Measurements from ENCODE around the gene AP5Z1.

Gene AP5Z1

DNA sequence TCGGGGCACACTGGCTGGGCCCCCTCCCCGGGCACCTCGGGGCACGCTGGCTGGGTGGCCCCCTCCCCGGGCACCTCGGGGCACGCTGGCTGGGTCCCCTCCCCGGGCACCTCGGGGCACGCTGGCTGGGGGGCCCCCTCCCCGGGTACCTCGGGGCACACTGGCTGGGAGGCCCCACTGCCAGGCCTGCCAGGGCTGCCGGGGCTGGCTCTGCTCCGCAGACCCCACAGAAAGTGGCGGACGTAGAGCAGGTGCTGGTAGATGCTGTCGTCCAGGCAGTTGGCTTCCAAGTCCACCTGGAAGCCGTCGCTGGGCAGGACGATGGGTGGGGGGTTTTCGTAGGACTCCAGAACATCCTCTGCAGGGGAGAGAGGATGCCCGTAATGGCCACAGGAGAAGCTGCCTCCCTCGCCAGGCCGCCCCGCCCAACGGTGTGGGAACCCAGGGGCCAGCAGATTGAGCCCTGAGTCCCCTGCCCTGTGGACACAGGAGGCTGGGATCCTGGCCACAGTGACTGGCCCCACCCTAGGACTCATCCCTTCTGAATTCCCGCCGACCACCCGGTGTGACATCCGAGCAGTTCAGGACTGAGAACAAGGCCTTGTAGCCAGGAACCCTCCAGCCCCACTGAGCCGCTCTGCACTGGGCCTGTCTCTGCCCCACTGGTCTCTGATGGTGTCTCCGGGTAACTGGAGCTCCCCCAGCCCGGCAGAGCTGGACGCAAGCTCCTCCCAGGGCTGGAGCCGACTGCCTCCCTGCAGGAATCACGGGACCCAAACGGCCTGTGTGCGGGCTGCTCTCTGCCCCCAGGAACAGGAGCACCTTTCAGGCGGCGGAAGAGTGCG lies 28.2 kb downstream of the AP5Z1 start:
- H3F3A ChIP-seq (ENCODE audit: insufficient read depth, low read length) = no peaks in the 10 kb centered on the region
- no peaks in the 10 kb centered on the region for H3K4me1 ChIP-seq (ENCODE audit: insufficient read depth, low read length, severe bottlenecking)
- H2AFZ ChIP-seq (ENCODE audit: low read length) = no peak overlapping the region
- H3K9ac ChIP-seq (ENCODE audit: low read length) = no peak overlapping the region
- no peaks in the 10 kb centered on the region for H3K79me2 ChIP-seq (ENCODE audit: insufficient read depth, low read length)
- H3K27ac ChIP-seq (ENCODE audit: low read depth, low read length, poor library complexity, severe bottlenecking) = no peak overlapping the region
- H3K9me3 ChIP-seq (ENCODE audit: low read length) = no peaks in the 10 kb centered on the region
- H3K4me3 ChIP-seq (ENCODE audit: low read depth, low read length, poor library complexity, severe bottlenecking) = no peak overlapping the region
- no peaks in the 10 kb centered on the region for H4K20me1 ChIP-seq (ENCODE audit: insufficient read depth, low read length)
- H3K36me3 ChIP-seq (ENCODE audit: insufficient read depth, low read length) = no peaks in the 10 kb centered on the region
- H3K27me3 ChIP-seq (ENCODE audit: insufficient read depth, low read length) = 0 out of 2 replicates have a peak, but pooled peaks cover 4% of the 10 kb centered on the region
- H3K9me2 ChIP-seq (ENCODE audit: low read depth, low read length) = no peaks in the 10 kb centered on the region
- H3K4me2 ChIP-seq (ENCODE audit: low read length) = no peak overlapping the region
- TF ChIP-seq EZH2 (IDR thresholded peaks at IDR 0.05; ENCODE audit: borderline replicate concordance, low read length) = no peak
- TF ChIP-seq, protein P1, sequence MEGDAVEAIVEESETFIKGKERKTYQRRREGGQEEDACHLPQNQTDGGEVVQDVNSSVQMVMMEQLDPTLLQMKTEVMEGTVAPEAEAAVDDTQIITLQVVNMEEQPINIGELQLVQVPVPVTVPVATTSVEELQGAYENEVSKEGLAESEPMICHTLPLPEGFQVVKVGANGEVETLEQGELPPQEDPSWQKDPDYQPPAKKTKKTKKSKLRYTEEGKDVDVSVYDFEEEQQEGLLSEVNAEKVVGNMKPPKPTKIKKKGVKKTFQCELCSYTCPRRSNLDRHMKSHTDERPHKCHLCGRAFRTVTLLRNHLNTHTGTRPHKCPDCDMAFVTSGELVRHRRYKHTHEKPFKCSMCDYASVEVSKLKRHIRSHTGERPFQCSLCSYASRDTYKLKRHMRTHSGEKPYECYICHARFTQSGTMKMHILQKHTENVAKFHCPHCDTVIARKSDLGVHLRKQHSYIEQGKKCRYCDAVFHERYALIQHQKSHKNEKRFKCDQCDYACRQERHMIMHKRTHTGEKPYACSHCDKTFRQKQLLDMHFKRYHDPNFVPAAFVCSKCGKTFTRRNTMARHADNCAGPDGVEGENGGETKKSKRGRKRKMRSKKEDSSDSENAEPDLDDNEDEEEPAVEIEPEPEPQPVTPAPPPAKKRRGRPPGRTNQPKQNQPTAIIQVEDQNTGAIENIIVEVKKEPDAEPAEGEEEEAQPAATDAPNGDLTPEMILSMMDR (IDR thresholded peaks at IDR 0.05; ENCODE audit: low read length) = no peak

DNA sequence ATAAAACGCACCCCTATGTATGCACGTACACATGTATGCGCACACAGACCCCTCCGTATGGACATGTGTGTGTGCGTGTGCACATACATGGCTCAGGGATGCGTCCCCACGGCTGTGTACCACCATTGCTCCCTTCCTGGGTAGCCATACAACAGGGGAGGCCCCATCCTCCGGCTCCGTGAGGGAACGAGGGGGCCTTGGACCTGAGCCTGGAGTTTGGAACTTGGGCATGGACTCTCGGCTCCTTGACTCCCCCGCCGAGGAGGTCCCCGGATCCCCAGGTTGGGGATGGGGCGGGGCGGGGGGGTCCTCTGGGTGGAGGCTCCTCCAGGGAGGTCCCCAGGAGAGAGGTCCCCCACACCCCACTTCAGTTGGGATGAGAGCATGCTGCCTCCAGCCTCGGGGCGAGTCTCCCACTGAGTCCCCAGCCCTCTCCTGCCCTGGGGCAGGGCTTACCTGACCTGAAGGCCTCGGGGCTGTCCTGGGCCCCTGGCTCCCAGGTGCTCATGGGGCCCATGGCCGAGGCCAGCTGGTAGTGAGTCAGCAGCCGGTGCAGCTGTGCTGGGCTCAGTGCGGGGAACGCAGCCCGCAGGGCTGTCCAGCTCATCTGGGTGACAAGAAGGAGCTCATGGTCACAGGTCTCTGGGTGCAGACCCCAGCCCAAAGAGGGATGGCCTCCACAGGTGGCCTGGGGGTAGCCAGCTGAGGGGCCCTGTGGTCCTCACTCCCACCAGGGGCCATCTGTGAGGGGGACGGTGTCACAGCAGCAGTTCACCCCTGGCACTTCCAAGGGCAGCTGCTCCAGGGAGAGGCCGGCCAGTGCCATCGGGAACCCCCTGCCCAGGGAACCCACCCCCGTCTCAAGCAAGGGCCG lies 29.9 kb downstream of the AP5Z1 start:
- 0 out of 2 replicates have a peak, but pooled peaks cover 4% of the 10 kb centered on the region for H3K27me3 ChIP-seq (ENCODE audit: insufficient read depth, low read length)
- no peaks in the 10 kb centered on the region for H3K4me1 ChIP-seq (ENCODE audit: insufficient read depth, low read length, severe bottlenecking)
- no peak overlapping the region for H3K9ac ChIP-seq (ENCODE audit: low read length)
- no peaks in the 10 kb centered on the region for H3K79me2 ChIP-seq (ENCODE audit: insufficient read depth, low read length)
- H4K20me1 ChIP-seq (ENCODE audit: insufficient read depth, low read length) = no peaks in the 10 kb centered on the region
- no peak overlapping the region for H3K4me2 ChIP-seq (ENCODE audit: low read length)
- no peaks in the 10 kb centered on the region for H3F3A ChIP-seq (ENCODE audit: insufficient read depth, low read length)
- H2AFZ ChIP-seq (ENCODE audit: low read length) = no peak overlapping the region
- no peak overlapping the region for H3K4me3 ChIP-seq (ENCODE audit: low read depth, low read length, poor library complexity, severe bottlenecking)
- TF ChIP-seq, protein P1 (IDR thresholded peaks at IDR 0.05; ENCODE audit: low read length) = no peak
- no peak for TF ChIP-seq EZH2 (IDR thresholded peaks at IDR 0.05; ENCODE audit: borderline replicate concordance, low read length)
- H3K9me3 ChIP-seq (ENCODE audit: low read length) = no peaks in the 10 kb centered on the region
- no peaks in the 10 kb centered on the region for H3K9me2 ChIP-seq (ENCODE audit: low read depth, low read length)
- no peak overlapping the region for H3K27ac ChIP-seq (ENCODE audit: low read depth, low read length, poor library complexity, severe bottlenecking)
- H3K36me3 ChIP-seq (ENCODE audit: insufficient read depth, low read length) = no peaks in the 10 kb centered on the region

DNA sequence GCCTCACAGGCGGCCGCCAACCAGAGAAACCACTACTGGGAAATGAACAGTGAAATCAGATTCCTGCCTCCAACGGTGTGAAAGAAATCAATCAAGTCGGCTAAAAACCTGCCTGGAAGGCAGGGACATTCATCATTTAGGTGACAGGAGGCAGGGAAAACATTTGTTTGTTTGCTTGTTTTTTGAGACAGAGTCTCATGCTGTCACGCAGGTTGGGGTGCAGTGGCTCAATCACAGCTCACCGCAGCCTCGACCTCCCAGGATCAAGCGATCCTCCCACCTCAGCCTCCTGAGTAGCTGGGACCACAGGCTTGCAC lies 30.5 kb downstream of the AP5Z1 start:
- no peak overlapping the region for H3K27ac ChIP-seq (ENCODE audit: low read depth, low read length, poor library complexity, severe bottlenecking)
- H3K4me1 ChIP-seq (ENCODE audit: insufficient read depth, low read length, severe bottlenecking) = no peaks in the 10 kb centered on the region
- no peak for TF ChIP-seq EZH2 (IDR thresholded peaks at IDR 0.05; ENCODE audit: borderline replicate concordance, low read length)
- TF ChIP-seq, protein P1 (IDR thresholded peaks at IDR 0.05; ENCODE audit: low read length) = no peak
- H3K27me3 ChIP-seq (ENCODE audit: insufficient read depth, low read length) = 0 out of 2 replicates have a peak, but pooled peaks cover 2% of the 10 kb centered on the region
- H2AFZ ChIP-seq (ENCODE audit: low read length) = no peak overlapping the region
- no peaks in the 10 kb centered on the region for H3K9me3 ChIP-seq (ENCODE audit: low read length)
- H3K36me3 ChIP-seq (ENCODE audit: insufficient read depth, low read length) = no peaks in the 10 kb centered on the region
- H3K9ac ChIP-seq (ENCODE audit: low read length) = no peak overlapping the region
- H3K4me2 ChIP-seq (ENCODE audit: low read length) = no peak overlapping the region
- no peaks in the 10 kb centered on the region for H3K9me2 ChIP-seq (ENCODE audit: low read depth, low read length)
- no peak overlapping the region for H3K4me3 ChIP-seq (ENCODE audit: low read depth, low read length, poor library complexity, severe bottlenecking)
- H3K79me2 ChIP-seq (ENCODE audit: insufficient read depth, low read length) = no peaks in the 10 kb centered on the region
- no peaks in the 10 kb centered on the region for H3F3A ChIP-seq (ENCODE audit: insufficient read depth, low read length)
- no peaks in the 10 kb centered on the region for H4K20me1 ChIP-seq (ENCODE audit: insufficient read depth, low read length)

Measured in OCI-LY1 (cell line).